Endothelial cell of umbilical vein (primary cell): ENCODE measurements around the gene WDR6. TPM values are rescaled to one million over a fixed set of nuclear protein-coding genes. Genes with fewer than 3 reads are reported as not detected.

ENCODE experiments used
- BruUV-seq: library from RNA; stranded (reverse); fragments of 400-500 nt; replicated peaks from 2 replicates; lab custom pipeline; 2021; lab: Mats Ljungman, UMichigan
- CTCF ChIA-PET: fragments of 300-600, 350-600 bp; sonication (Branson Sonifier 250); formaldehyde crosslinking; loops from one replicate; lab custom pipeline; 2021; ENCODE audit warnings: antibody characterized with exemption, inconsistent platforms; lab: Charles Lee
- POLR2A ChIA-PET: fragments of 300-600, 350-600 bp; sonication (Branson Sonifier 250); formaldehyde crosslinking; loops from one replicate; lab custom pipeline; 2021; ENCODE audit warnings: antibody characterized with exemption, inconsistent platforms; lab: Charles Lee
- DNase-seq: peaks from one replicate; pipeline ENCODE4 v3.0.0-alpha.2; 2011; ENCODE audit warnings: low read depth, low spot score
- FAIRE-seq: peaks from 2 replicates; lab custom pipeline; 2011; peaks lifted over from hg19 to GRCh38; lab: Jason Lieb, UNC
- H2AFZ ChIP-seq: 2 replicates; pipeline ENCODE4 v1.6.0; 2012; ENCODE audit warnings: low read depth, low read length, control low read depth, inconsistent platforms
- H3K27ac ChIP-seq: 2 replicates; pipeline ENCODE4 v1.5.1; 2011; ENCODE audit warnings: low read depth, mild to moderate bottlenecking, control low read depth, low read length, moderate library complexity; ENCODE audit not compliant: insufficient read depth
- H3K27me3 ChIP-seq, 2 experiments: 2 replicates each; pipeline versions ENCODE4 v1.6.0 to v1.6.1; 2011; ENCODE audit warnings: low read length in 2 of 2, mixed read lengths in 1 of 2; ENCODE audit not compliant: control insufficient read depth in 2 of 2, insufficient read depth in 2 of 2
- H3K36me3 ChIP-seq, 2 experiments: 2 replicates in 1 of 2; 3 replicates in 1 of 2; pipeline ENCODE4 v1.5.1; 2011; ENCODE audit warnings: low read length in 2 of 2, mild to moderate bottlenecking in 1 of 2, moderate library complexity in 1 of 2; ENCODE audit not compliant: control insufficient read depth in 2 of 2, insufficient read depth in 2 of 2; ENCODE audit errors: extremely low read depth in 1 of 2
- H3K4me1 ChIP-seq: 3 replicates; pipeline ENCODE4 v1.5.1; 2011; ENCODE audit warnings: mild to moderate bottlenecking, low read length; ENCODE audit not compliant: control insufficient read depth, insufficient read depth; ENCODE audit errors: extremely low read depth
- H3K4me2 ChIP-seq: 2 replicates; pipeline ENCODE4 v1.6.1; 2011; ENCODE audit warnings: low read length, control low read depth, mixed read lengths; ENCODE audit not compliant: insufficient read depth
- H3K4me3 ChIP-seq, 3 experiments: fragments of 200-600 bp in 1 of 3; sonication (generic), shearing (Covaris generic) in 1 of 3; replicated peaks in 1 of 3; 2 replicates each; pipeline ENCODE4 v1.5.1; 2011 to 2016; ENCODE audit warnings: control low read depth in 3 of 3, low read length in 3 of 3, mild to moderate bottlenecking in 2 of 3, inconsistent platforms in 1 of 3, low read depth in 1 of 3, moderate library complexity in 1 of 3; ENCODE audit not compliant: insufficient read depth in 1 of 3
- H3K79me2 ChIP-seq: 2 replicates; pipeline ENCODE4 v1.6.0; 2012; ENCODE audit warnings: low read length, inconsistent platforms; ENCODE audit not compliant: control insufficient read depth, insufficient read depth
- H3K9ac ChIP-seq: replicated peaks from 2 replicates; pipeline ENCODE3; 2011; ENCODE audit warnings: low read length, control low read depth; ENCODE audit not compliant: insufficient read depth; ENCODE audit errors: extremely low read depth
- H3K9me1 ChIP-seq: replicated peaks from 3 replicates; pipeline ENCODE4 v1.6.0; 2011; ENCODE audit warnings: mild to moderate bottlenecking, low read length; ENCODE audit not compliant: control insufficient read depth, insufficient read depth; ENCODE audit errors: extremely low read depth
- H3K9me3 ChIP-seq: replicated peaks from 2 replicates; pipeline ENCODE4 v1.5.1; 2012; ENCODE audit warnings: low read length, inconsistent platforms; ENCODE audit not compliant: control insufficient read depth, insufficient read depth
- H4K20me1 ChIP-seq: replicated peaks from 2 replicates; pipeline ENCODE3; 2011; ENCODE audit warnings: mild to moderate bottlenecking, low read length; ENCODE audit not compliant: control insufficient read depth, insufficient read depth; ENCODE audit errors: extremely low read depth
- MYC ChIP-seq: IDR thresholded peaks from one replicate; pipeline ENCODE4 v1.6.1; 2011; ENCODE audit warnings: mild to moderate bottlenecking, low read depth, low read length
- POLR2A ChIP-seq: IDR thresholded peaks from 2 replicates; pipeline ENCODE4 v1.6.1; 2012; ENCODE audit warnings: low read depth, mild to moderate bottlenecking, control low read depth, low read length
- POLR2AphosphoS5 ChIP-seq: IDR thresholded peaks from 2 replicates; pipeline ENCODE4 v1.6.1; 2012; ENCODE audit warnings: low read depth, mild to moderate bottlenecking, control low read depth, low read length, moderate library complexity; ENCODE audit not compliant: insufficient read depth
- dilution Hi-C: fragments of 300-500 bp; cut with MboI; formaldehyde crosslinking; loops from one replicate; pipeline ENCODE4 v1.15.0; 2019; ENCODE audit warnings: low sequenced_read_pairs; ENCODE audit not compliant: extremely low pct_ligation_motif_present
- intact Hi-C: fragments of 100-400 bp; cut with micrococcal nuclease; formaldehyde crosslinking; loops from one replicate; pipeline ENCODE4 v1.10.0; 2022
- polyA plus RNA-seq, 4 experiments: library from polyadenylated mRNA; depleted of rRNA in 3 of 4; stranded (reverse) in 3 of 4; unstranded in 1 of 4; fragments of >200 nt; gene quantifications; 2 replicates each; pipeline versions ENCODE4 v1.2.1 to v1.2.3, GENCODE V29; 2011 to 2012; ENCODE audit warnings: missing spikeins in 1 of 4
- total RNA-seq: library from RNA; stranded (reverse); gene quantifications from 2 replicates; pipeline ENCODE4 v1.2.3, GENCODE V29; 2021
- TF ChIP-seq, protein P1 (sequence below), 2 donors: IDR thresholded peaks; 1 replicate in 1 of 2; 2 replicates in 1 of 2; pipeline ENCODE4 v1.5.1; 2011; ENCODE audit warnings: low read length in 2 of 2, mild to moderate bottlenecking in 2 of 2, moderate library complexity in 2 of 2, control low read depth in 1 of 2, inconsistent platforms in 1 of 2, low read depth in 1 of 2; ENCODE audit not compliant: insufficient read depth in 1 of 2; ENCODE audit errors: extremely low read depth in 1 of 2

The WDR6 gene
- total and polyA plus RNA-seq, 2 donors (not counting 3 experiments of a cell fraction or from before 2014, with no cell fraction given) = 192 to 319 TPM

DNA sequence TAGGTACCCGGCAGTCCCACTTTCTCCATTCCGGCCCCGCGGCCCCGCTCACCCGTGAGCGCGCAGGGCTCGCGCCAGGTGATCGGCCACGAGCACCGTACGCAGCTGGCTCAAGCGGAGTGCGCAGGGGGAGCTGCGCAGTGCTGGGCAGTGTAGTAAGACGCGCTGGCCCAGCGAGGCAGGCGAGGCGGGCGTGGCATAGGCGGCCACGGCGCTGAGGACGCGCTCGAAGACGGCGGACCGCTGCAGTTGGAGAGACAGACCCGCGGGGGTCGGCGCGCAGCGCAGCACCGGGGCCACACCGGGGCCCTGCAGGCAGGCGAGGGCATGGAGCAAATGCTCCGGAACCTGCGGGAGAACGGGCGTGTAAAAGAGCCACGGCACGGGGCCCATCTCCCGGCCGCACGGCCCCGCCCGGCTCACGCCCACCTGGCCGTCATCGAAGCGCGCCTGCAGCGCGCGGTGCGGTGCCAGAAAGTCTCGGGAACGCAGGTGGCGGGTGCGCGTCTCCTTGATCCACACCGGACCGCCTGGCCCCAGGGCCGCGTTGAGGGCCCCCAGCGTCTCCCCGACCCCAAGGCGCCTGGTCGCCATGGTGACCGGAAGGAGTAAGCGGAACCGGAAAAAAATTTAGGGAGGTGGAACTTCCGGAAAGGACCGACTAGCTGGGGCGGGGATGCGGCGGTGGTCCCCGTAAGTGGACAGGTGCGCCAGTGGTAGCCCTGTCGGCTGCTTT, 10.9 kb downstream of the WDR6 start, which contains the start of gene DALRD3:
Gene DALRD3 (minus strand): TSS at position 610 of the 736 bp plus-strand sequence. CDS start 16 bp downstream, at position 594.
- Histone ChIP-seq H3K4me3 (peak within 1 kb of the TSS; percentile 69 to 78 (median 70)), H3K27me3 (no peaks in the 10 kb centered on the region), H3K79me2 (peaks cover 21% of the 10 kb centered on the region), H3K4me1 (peaks cover 29% of the 10 kb centered on the region), H3K27ac (peak within 1 kb of the TSS; percentile 36), H3K9ac (peak within 1 kb of the TSS; percentile 59), H3K4me2 (peak within 1 kb of the TSS; percentile 68), H4K20me1 (no peaks in the 10 kb centered on the region), H3K9me3 (no peaks in the 10 kb centered on the region), H2AFZ (peak within 1 kb of the TSS; percentile 56), H3K36me3 (peaks cover 5 to 34% of the 10 kb centered on the region in 2 experiments), H3K9me1 (no peaks in the 10 kb centered on the region)
- no TSS peak for BruUV-seq
- DNase-seq (peak; percentile 68), FAIRE-seq (peak; percentile 70)
- TF ChIP-seq MYC (no peak), POLR2A (peak; percentile 70), POLR2AphosphoS5 (peak; percentile 65)
- TF ChIP-seq, protein P1, sequence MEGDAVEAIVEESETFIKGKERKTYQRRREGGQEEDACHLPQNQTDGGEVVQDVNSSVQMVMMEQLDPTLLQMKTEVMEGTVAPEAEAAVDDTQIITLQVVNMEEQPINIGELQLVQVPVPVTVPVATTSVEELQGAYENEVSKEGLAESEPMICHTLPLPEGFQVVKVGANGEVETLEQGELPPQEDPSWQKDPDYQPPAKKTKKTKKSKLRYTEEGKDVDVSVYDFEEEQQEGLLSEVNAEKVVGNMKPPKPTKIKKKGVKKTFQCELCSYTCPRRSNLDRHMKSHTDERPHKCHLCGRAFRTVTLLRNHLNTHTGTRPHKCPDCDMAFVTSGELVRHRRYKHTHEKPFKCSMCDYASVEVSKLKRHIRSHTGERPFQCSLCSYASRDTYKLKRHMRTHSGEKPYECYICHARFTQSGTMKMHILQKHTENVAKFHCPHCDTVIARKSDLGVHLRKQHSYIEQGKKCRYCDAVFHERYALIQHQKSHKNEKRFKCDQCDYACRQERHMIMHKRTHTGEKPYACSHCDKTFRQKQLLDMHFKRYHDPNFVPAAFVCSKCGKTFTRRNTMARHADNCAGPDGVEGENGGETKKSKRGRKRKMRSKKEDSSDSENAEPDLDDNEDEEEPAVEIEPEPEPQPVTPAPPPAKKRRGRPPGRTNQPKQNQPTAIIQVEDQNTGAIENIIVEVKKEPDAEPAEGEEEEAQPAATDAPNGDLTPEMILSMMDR (IDR thresholded peaks at IDR 0.05; ENCODE audit: extremely low read depth in 1 of 2, insufficient read depth in 1 of 2, low read depth in 1 of 2, low read length in 2 of 2) = no peak
- dilution Hi-C loops (no loop called here), intact Hi-C loops (no loop called here)
- ChIA-PET CTCF (interaction anchor here (1.4 to 8.3 kb wide), 2 partner anchors 11 to 30 kb away, joined by 10 to 127 read pairs; partner anchors contain the start of genes P4HTM and WDR6), POLR2A (interaction anchor here (0.9 to 4.2 kb wide), 2 partner anchors 10 to 11 kb away, joined by 4 to 17 read pairs; partner anchors contain the start of genes IMPDH2 and WDR6)
